Measurements from ENCODE around the gene ORC3.

Gene ORC3

DNA sequence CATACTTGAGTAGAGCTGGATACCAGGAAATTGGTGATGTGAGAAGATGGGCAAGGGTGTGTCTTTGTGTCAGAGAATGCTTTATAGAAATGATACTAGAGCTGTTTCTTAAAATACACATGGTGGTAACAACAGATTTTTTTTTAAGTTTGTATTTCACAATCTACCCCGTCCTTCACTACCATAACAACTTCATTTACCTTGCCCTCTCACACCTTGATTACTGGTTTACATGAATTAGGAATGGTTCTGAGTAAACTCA is 45.5 kb upstream of the ORC3 start:
- TF ChIP-seq MYC (IDR thresholded peaks at IDR 0.05; ENCODE audit: low read depth, low read length): no peak
- no peak for TF ChIP-seq POLR2A (IDR thresholded peaks at IDR 0.05; ENCODE audit: extremely low read depth, insufficient read length)
- TF ChIP-seq, protein P1, sequence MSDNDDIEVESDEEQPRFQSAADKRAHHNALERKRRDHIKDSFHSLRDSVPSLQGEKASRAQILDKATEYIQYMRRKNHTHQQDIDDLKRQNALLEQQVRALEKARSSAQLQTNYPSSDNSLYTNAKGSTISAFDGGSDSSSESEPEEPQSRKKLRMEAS (IDR thresholded peaks at IDR 0.05; ENCODE audit: low read depth, low read length): no peak
- TF ChIP-seq, protein P2, sequence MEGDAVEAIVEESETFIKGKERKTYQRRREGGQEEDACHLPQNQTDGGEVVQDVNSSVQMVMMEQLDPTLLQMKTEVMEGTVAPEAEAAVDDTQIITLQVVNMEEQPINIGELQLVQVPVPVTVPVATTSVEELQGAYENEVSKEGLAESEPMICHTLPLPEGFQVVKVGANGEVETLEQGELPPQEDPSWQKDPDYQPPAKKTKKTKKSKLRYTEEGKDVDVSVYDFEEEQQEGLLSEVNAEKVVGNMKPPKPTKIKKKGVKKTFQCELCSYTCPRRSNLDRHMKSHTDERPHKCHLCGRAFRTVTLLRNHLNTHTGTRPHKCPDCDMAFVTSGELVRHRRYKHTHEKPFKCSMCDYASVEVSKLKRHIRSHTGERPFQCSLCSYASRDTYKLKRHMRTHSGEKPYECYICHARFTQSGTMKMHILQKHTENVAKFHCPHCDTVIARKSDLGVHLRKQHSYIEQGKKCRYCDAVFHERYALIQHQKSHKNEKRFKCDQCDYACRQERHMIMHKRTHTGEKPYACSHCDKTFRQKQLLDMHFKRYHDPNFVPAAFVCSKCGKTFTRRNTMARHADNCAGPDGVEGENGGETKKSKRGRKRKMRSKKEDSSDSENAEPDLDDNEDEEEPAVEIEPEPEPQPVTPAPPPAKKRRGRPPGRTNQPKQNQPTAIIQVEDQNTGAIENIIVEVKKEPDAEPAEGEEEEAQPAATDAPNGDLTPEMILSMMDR (IDR thresholded peaks at IDR 0.05; ENCODE audit: low read depth, low read length): no peak
- DNase-seq (ENCODE audit: low read depth): no peak
- no peak overlapping the region for H3K4me3 ChIP-seq (ENCODE audit: low read depth, low read length)

DNA sequence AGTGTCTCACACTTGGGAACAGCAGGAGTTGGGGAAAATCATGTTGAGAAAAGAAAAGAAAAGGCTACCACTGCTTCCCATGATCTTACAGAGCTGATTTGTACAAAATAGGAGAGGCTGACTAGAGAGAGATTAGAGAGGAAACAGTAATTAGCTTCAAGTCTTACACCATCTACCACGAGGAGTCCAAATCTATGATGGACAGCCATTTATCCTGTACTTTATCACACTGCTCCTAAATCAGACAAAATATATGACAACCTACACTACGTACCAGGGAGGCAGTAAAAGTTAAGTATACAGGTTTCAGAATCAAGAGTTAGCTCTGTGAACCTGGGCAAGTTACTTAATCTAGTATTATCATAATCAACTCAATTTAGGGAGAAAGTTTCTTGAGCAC is 38.1 kb upstream of the ORC3 start:
- H3K4me3 ChIP-seq (ENCODE audit: low read depth, low read length): no peak overlapping the region
- no peak for DNase-seq (ENCODE audit: low read depth)
- TF ChIP-seq, protein P2 (IDR thresholded peaks at IDR 0.05; ENCODE audit: low read depth, low read length): no peak
- TF ChIP-seq, protein P1 (IDR thresholded peaks at IDR 0.05; ENCODE audit: low read depth, low read length): no peak
- TF ChIP-seq MYC (IDR thresholded peaks at IDR 0.05; ENCODE audit: low read depth, low read length) (no peak), POLR2A (IDR thresholded peaks at IDR 0.05; ENCODE audit: extremely low read depth, insufficient read length) (no peak)

DNA sequence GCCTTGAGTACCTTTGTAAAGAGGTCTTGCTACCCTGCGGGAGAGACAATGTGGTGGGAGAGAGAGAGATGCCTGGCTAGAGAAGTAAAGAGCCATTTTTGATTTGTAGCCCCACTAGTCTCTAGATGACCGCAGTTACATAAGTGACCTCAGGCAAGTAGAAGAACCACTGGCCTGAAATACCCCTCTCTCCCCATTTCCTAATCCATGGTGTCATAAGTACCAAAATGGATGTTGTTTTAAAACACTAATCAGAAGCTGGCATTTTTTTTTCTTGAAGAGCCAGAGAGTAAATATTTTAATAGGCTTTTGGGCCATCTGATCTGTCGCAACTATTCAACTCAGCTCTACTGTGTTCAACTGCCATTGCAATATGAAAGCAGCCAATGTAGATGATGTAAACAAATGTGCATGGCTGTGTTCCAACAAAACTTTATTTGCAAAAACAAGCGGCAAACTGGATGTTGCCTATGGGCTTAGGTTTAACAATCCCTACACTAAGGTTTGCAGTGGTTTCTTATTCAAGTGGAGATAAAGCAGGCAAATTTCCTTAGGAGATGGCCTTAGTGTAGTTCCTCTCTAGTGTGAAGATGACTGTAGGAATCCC is 36.7 kb upstream of the ORC3 start:
- DNase-seq (ENCODE audit: low read depth): no peak
- H3K4me3 ChIP-seq (ENCODE audit: low read depth, low read length): no peak overlapping the region
- TF ChIP-seq MYC (IDR thresholded peaks at IDR 0.05; ENCODE audit: low read depth, low read length) (no peak), POLR2A (IDR thresholded peaks at IDR 0.05; ENCODE audit: extremely low read depth, insufficient read length) (no peak)
- TF ChIP-seq, protein P1 (IDR thresholded peaks at IDR 0.05; ENCODE audit: low read depth, low read length): no peak
- TF ChIP-seq, protein P2 (IDR thresholded peaks at IDR 0.05; ENCODE audit: low read depth, low read length): no peak

DNA sequence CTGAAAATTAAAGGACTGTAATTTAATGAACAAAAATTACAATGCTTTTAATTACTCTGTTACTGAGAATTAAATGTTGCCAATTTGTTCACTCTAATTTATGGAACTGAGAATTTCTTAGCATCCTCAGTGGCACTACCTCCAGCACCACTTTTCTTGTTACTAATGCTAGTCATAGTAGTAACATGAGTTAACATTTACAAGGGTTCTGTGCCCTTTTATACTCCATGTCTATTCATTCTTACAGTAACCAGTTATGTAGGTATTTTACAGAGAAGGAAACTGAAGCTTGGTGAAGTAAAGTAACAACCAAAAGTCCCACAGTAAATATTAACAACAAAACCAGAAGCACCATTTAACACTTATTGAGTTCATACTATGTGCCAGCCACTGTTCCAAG is 34.4 kb upstream of the ORC3 start:
- no peak overlapping the region for H3K4me3 ChIP-seq (ENCODE audit: low read depth, low read length)
- TF ChIP-seq MYC (IDR thresholded peaks at IDR 0.05; ENCODE audit: low read depth, low read length): no peak
- TF ChIP-seq POLR2A (IDR thresholded peaks at IDR 0.05; ENCODE audit: extremely low read depth, insufficient read length): no peak
- TF ChIP-seq, protein P2 (IDR thresholded peaks at IDR 0.05; ENCODE audit: low read depth, low read length): no peak
- TF ChIP-seq, protein P1 (IDR thresholded peaks at IDR 0.05; ENCODE audit: low read depth, low read length): no peak
- DNase-seq (ENCODE audit: low read depth): no peak

DNA sequence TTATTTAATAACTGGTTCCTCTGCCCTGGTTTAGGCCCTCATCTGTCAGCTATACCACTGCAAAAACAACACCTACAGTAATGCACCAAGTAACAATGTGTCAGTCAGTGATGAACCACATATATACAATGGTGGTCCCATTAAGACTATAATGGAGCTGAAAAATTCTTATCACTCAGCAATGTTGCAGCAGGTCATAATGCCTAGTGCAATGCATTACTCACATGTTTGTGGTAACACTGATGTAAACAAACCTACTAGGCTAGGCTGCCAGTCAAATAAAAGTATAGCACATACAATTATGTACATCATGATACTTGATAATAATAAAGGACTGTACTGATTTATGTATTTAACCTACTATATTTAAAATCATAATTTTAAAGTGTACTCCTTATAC is 31.5 kb upstream of the ORC3 start:
- no peak overlapping the region for H3K4me3 ChIP-seq (ENCODE audit: low read depth, low read length)
- TF ChIP-seq, protein P1 (IDR thresholded peaks at IDR 0.05; ENCODE audit: low read depth, low read length): no peak
- TF ChIP-seq MYC (IDR thresholded peaks at IDR 0.05; ENCODE audit: low read depth, low read length): no peak
- TF ChIP-seq POLR2A (IDR thresholded peaks at IDR 0.05; ENCODE audit: extremely low read depth, insufficient read length): no peak
- TF ChIP-seq, protein P2 (IDR thresholded peaks at IDR 0.05; ENCODE audit: low read depth, low read length): no peak
- DNase-seq (ENCODE audit: low read depth): no peak

All from NB4 (cell line).